Measurements from ENCODE around the gene GAL3ST2. TPM values are rescaled to one million over a fixed set of nuclear protein-coding genes. Genes with fewer than 3 reads are reported as not detected.

The GAL3ST2 gene
- total RNA-seq, 2 experiments from 2014 or later = not detected

DNA sequence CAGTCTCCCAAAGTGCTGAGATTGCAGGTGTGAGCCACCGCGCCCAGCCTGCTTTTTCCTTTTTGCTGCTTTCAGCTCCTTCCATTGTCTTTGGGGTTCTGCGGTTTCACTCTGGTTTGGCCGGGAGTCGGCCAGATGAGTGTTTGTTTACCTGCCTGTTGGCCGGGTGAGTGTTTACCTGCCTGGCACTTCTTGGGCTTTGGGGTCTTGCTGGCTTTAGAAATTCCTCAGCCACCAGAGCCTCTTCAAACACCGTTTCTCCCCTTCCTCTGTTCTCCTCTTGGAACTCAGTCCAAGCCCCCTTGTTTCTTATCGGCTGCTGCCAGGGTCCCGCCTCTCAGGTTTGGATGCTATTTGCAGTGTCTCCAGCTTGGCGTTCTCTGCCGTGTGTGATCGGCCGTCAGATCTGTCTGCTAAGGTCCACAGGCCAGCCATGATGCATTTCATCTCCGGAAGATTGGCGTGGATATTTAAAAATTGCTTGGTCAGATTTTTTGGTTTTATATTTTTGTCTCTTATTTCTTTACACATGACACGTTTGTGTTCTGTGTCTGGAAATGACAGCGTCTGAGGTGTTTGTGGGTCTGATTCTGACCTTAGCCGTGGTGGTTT, 14.2 kb upstream of the GAL3ST2 start:
- Mint-ChIP-seq H3K4me3 (no peak overlapping the region), H3K4me1 (ENCODE audit: low read depth) (no peaks in the 10 kb centered on the region), H3K9me3 (peaks cover 2% of the 10 kb centered on the region), H3K27ac (no peak overlapping the region), H3K36me3 (ENCODE audit: low read depth) (peaks cover 17% of the 10 kb centered on the region), H3K27me3 (ENCODE audit: low read depth) (no peaks in the 10 kb centered on the region)
- DNase-seq = no peak
- intact Hi-C loops (cut with micrococcal nuclease) = no loop called here
- CTCF ChIA-PET = no interaction called here

GRCh38 chr2:241762933-241763369, 13.7 kb upstream of the GAL3ST2 start:
- intact Hi-C loops (cut with micrococcal nuclease) = no loop called here
- no peaks in the 10 kb centered on the region for H3K27me3 Mint-ChIP-seq (ENCODE audit: low read depth)
- no peaks in the 10 kb centered on the region for H3K4me1 Mint-ChIP-seq (ENCODE audit: low read depth)
- no peak for DNase-seq
- H3K36me3 Mint-ChIP-seq (ENCODE audit: low read depth) = peaks cover 16% of the 10 kb centered on the region
- H3K9me3 Mint-ChIP-seq = peaks cover 2% of the 10 kb centered on the region
- no peak overlapping the region for H3K4me3 Mint-ChIP-seq
- CTCF ChIA-PET = no interaction called here
- H3K27ac Mint-ChIP-seq = no peak overlapping the region

- intact Hi-C loops (cut with micrococcal nuclease) = no loop called here
- Mint-ChIP-seq H3K4me1 (ENCODE audit: low read depth) (no peaks in the 10 kb centered on the region), H3K4me3 (no peak overlapping the region), H3K9me3 (peaks cover 2% of the 10 kb centered on the region), H3K27ac (no peak overlapping the region), H3K27me3 (ENCODE audit: low read depth) (no peaks in the 10 kb centered on the region), H3K36me3 (ENCODE audit: low read depth) (peaks cover 14% of the 10 kb centered on the region)
- CTCF ChIA-PET = no interaction called here
- no peak for DNase-seq
Observed at GRCh38 chr2:241763551-241764274, 12.9 kb upstream of the GAL3ST2 start.

- Mint-ChIP-seq H3K9me3 (peaks cover 2% of the 10 kb centered on the region), H3K4me3 (no peak overlapping the region), H3K27ac (no peak overlapping the region), H3K4me1 (ENCODE audit: low read depth) (no peaks in the 10 kb centered on the region), H3K27me3 (ENCODE audit: low read depth) (no peaks in the 10 kb centered on the region), H3K36me3 (ENCODE audit: low read depth) (peaks cover 9% of the 10 kb centered on the region)
- CTCF ChIA-PET = no interaction called here
- intact Hi-C loops (cut with micrococcal nuclease) = no loop called here
- DNase-seq = no peak
Observed at GRCh38 chr2:241764275-241765241, 12.1 kb upstream of the GAL3ST2 start.

DNA sequence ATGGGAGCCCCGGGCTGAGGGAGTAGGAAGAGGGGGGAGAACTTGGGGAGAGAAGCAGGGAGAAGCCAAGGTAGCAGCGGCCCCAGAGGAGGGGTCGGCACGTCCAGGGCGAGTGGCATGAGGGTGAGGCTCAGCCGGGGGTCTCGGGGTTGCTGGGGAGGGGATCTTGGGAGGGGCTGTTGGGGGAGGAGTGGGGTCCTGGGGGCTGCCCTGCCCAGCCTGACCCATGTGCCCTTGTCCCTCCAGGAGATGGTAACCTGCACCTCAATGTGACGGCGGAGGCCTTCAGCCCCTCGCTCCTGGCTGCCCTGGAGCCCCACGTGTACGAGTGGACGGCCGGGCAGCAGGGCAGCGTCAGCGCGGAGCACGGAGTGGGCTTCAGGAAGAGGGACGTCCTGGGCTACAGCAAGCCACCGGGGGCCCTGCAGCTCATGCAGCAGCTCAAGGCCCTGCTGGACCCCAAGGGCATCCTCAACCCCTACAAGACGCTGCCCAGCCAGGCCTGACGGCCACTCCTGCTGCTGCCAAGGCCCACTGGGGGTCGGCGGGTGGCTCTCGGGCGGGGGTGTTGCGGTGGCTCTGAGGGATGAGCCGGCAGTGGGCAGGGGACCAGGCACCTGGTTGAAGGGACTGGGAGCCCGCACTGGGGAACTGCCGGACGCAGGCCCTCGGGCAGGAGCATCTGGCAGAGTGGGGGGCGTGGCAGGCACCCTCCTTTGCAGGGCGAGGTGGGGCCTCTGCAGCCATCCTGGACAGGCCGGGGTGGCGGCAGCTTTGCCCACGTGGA, 9.0 kb upstream of the GAL3ST2 start:
- DNase-seq = no peak
- Mint-ChIP-seq H3K27ac (no peak overlapping the region), H3K4me3 (no peak overlapping the region), H3K9me3 (no peaks in the 10 kb centered on the region), H3K4me1 (ENCODE audit: low read depth) (peaks cover 9% of the 10 kb centered on the region), H3K27me3 (ENCODE audit: low read depth) (no peaks in the 10 kb centered on the region), H3K36me3 (ENCODE audit: low read depth) (no peaks in the 10 kb centered on the region)
- intact Hi-C loops (cut with micrococcal nuclease) = no loop called here
- CTCF ChIA-PET = no interaction called here

GRCh38 chr2:241768251-241768711, 8.3 kb upstream of the GAL3ST2 start:
- no peak overlapping the region for H3K27ac Mint-ChIP-seq

DNA sequence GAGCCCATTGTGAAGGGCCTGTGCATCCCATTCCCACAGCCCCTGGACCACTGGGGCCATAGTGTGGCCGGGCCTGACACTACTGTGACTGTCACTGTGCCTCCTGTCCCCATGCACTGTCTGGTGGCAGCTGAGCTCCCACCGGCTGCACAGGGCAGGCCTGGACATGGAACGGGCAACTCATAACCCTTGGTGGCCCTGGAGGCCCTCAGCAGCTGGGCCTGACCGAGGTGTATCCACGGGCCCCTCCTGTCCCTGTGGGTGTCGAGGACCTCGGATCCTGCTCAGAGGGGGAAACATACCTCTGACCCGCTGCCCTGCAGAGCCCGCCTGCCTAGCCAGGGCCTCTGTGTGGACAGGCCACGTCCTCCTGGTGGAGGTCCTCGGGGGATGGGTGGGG, 7.8 kb upstream of the GAL3ST2 start:
- no peaks in the 10 kb centered on the region for H3K36me3 Mint-ChIP-seq (ENCODE audit: low read depth)
- intact Hi-C loops (cut with micrococcal nuclease) = no loop called here
- no peaks in the 10 kb centered on the region for H3K27me3 Mint-ChIP-seq (ENCODE audit: low read depth)
- CTCF ChIA-PET = no interaction called here
- no peak overlapping the region for H3K27ac Mint-ChIP-seq
- no peak overlapping the region for H3K4me3 Mint-ChIP-seq
- H3K4me1 Mint-ChIP-seq (ENCODE audit: low read depth) = peaks cover 13% of the 10 kb centered on the region
- H3K9me3 Mint-ChIP-seq = no peaks in the 10 kb centered on the region
- no peak for DNase-seq

More at GRCh38 chr2:241768251-241768711, 8.3 kb upstream of the GAL3ST2 start:
- intact Hi-C loops (cut with micrococcal nuclease) = no loop called here
- no peaks in the 10 kb centered on the region for H3K27me3 Mint-ChIP-seq (ENCODE audit: low read depth)
- DNase-seq = no peak
- CTCF ChIA-PET = no interaction called here
- H3K4me1 Mint-ChIP-seq (ENCODE audit: low read depth) = peaks cover 13% of the 10 kb centered on the region
- H3K9me3 Mint-ChIP-seq = no peaks in the 10 kb centered on the region
- no peak overlapping the region for H3K4me3 Mint-ChIP-seq
- H3K36me3 Mint-ChIP-seq (ENCODE audit: low read depth) = no peaks in the 10 kb centered on the region

GRCh38 chr2:241769819-241770184, 6.8 kb upstream of the GAL3ST2 start:
- Mint-ChIP-seq H3K36me3 (ENCODE audit: low read depth) (no peaks in the 10 kb centered on the region), H3K4me3 (no peak overlapping the region), H3K9me3 (no peaks in the 10 kb centered on the region), H3K4me1 (ENCODE audit: low read depth) (peaks cover 13% of the 10 kb centered on the region), H3K27me3 (ENCODE audit: low read depth) (no peaks in the 10 kb centered on the region), H3K27ac (no peak overlapping the region)
- CTCF ChIA-PET = no interaction called here
- no peak for DNase-seq
- intact Hi-C loops (cut with micrococcal nuclease) = no loop called here

GRCh38 chr2:241770185-241770935, 6.3 kb upstream of the GAL3ST2 start:
- H3K4me3 Mint-ChIP-seq = no peak overlapping the region
- CTCF ChIA-PET = interaction anchor here (3.0 kb wide), 1 partner anchor 109 kb away, joined by 12 read pairs; no protein-coding TSS in a partner anchor
- no peak overlapping the region for H3K27ac Mint-ChIP-seq
- H3K36me3 Mint-ChIP-seq (ENCODE audit: low read depth) = no peaks in the 10 kb centered on the region
- peaks cover 13% of the 10 kb centered on the region for H3K4me1 Mint-ChIP-seq (ENCODE audit: low read depth)
- H3K27me3 Mint-ChIP-seq (ENCODE audit: low read depth) = no peaks in the 10 kb centered on the region
- H3K9me3 Mint-ChIP-seq = no peaks in the 10 kb centered on the region
- intact Hi-C loops (cut with micrococcal nuclease) = no loop called here
- DNase-seq = no peak

DNA sequence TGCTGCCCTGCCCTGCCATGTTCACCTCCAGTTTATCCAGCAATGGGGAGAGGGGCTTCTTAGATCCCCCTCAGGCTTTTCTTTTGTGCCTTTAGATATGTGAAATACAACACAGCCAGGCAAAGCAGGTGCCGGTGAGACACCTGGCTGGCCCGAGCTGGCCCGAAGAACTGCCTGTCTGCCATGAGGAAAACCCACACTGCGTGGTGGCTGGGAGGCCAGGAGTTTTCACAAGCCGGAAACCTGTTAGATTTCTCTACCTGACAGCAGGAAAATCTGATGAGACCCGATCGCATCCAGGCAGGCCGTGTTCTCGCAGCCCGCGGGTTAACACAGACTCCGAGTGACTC, 5.7 kb upstream of the GAL3ST2 start:
- no peaks in the 10 kb centered on the region for H3K36me3 Mint-ChIP-seq (ENCODE audit: low read depth)
- intact Hi-C loops (cut with micrococcal nuclease) = no loop called here
- no peak for DNase-seq
- H3K27me3 Mint-ChIP-seq (ENCODE audit: low read depth) = no peaks in the 10 kb centered on the region
- CTCF ChIA-PET = interaction anchor here (3.0 kb wide), 1 partner anchor 108 kb away, joined by 12 read pairs; no protein-coding TSS in a partner anchor
- no peak overlapping the region for H3K27ac Mint-ChIP-seq
- no peak overlapping the region for H3K4me3 Mint-ChIP-seq
- H3K4me1 Mint-ChIP-seq (ENCODE audit: low read depth) = peaks cover 13% of the 10 kb centered on the region
- H3K9me3 Mint-ChIP-seq = no peaks in the 10 kb centered on the region

GRCh38 chr2:241771286-241772062, 5.1 kb upstream of the GAL3ST2 start:
- CTCF ChIA-PET = interaction anchor here (3.0 kb wide), 1 partner anchor 108 kb away, joined by 12 read pairs; no protein-coding TSS in a partner anchor

More at GRCh38 chr2:241771286-241772062, 5.1 kb upstream of the GAL3ST2 start:
- DNase-seq = no peak
- Mint-ChIP-seq H3K9me3 (no peaks in the 10 kb centered on the region), H3K27ac (peak overlapping the region; percentile 47), H3K4me1 (ENCODE audit: low read depth) (peaks cover 13% of the 10 kb centered on the region), H3K4me3 (no peak overlapping the region), H3K27me3 (ENCODE audit: low read depth) (no peaks in the 10 kb centered on the region), H3K36me3 (ENCODE audit: low read depth) (no peaks in the 10 kb centered on the region)
- intact Hi-C loops (cut with micrococcal nuclease) = no loop called here

Measured in activated naive CD4-positive, alpha-beta T cell treated with anti-CD3 and anti-CD28 coated beads for 36 hours (primary cell).